Measurements from ENCODE around the gene TRIM21. TPM values are rescaled to one million over a fixed set of nuclear protein-coding genes. Genes with fewer than 3 reads are reported as not detected.

The TRIM21 gene
- total RNA-seq, 1 donor from 2014 or later, result 9.7 TPM

GRCh38 chr11:4385978-4386740 lies 7.3 kb downstream of the TRIM21 start:
- Histone ChIP-seq H2AFZ (replicated peaks) (no peak overlapping the region), H3K36me3 (no peaks in the 10 kb centered on the region), H3K4me1 (no peaks in the 10 kb centered on the region), H3K9me3 (ENCODE audit: low read depth) (no peaks in the 10 kb centered on the region), H3K4me2 (no peak overlapping the region), H3K27me3 (no peaks in the 10 kb centered on the region), H3K27ac (no peak overlapping the region), H3F3A (ENCODE audit: low read depth) (no peaks in the 10 kb centered on the region), H3K4me3 (no peak overlapping the region), H4K20me1 (ENCODE audit: low read depth) (no peaks in the 10 kb centered on the region), H3K79me2 (ENCODE audit: low read depth) (no peaks in the 10 kb centered on the region), H3K9ac (no peak overlapping the region)
- no peaks in the 10 kb centered on the region for H3K27me3 Mint-ChIP-seq (ENCODE audit: insufficient read depth, low read depth)
- no peak overlapping the region for H3K4me3 Mint-ChIP-seq
- H3K4me1 Mint-ChIP-seq, result no peaks in the 10 kb centered on the region
- H3K27ac Mint-ChIP-seq, result no peak overlapping the region
- DNase-seq (ENCODE audit: low spot score), result no peak
- H3K9me3 Mint-ChIP-seq, result no peaks in the 10 kb centered on the region
- no peak for TF ChIP-seq EZH2 (IDR thresholded peaks at IDR 0.05)
- TF ChIP-seq, protein P1, sequence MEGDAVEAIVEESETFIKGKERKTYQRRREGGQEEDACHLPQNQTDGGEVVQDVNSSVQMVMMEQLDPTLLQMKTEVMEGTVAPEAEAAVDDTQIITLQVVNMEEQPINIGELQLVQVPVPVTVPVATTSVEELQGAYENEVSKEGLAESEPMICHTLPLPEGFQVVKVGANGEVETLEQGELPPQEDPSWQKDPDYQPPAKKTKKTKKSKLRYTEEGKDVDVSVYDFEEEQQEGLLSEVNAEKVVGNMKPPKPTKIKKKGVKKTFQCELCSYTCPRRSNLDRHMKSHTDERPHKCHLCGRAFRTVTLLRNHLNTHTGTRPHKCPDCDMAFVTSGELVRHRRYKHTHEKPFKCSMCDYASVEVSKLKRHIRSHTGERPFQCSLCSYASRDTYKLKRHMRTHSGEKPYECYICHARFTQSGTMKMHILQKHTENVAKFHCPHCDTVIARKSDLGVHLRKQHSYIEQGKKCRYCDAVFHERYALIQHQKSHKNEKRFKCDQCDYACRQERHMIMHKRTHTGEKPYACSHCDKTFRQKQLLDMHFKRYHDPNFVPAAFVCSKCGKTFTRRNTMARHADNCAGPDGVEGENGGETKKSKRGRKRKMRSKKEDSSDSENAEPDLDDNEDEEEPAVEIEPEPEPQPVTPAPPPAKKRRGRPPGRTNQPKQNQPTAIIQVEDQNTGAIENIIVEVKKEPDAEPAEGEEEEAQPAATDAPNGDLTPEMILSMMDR (IDR thresholded peaks at IDR 0.05), result no peak
- TF ChIP-seq EZH2phosphoT487 (IDR thresholded peaks at IDR 0.05), result no peak
- peaks cover 23% of the 10 kb centered on the region for H3K36me3 Mint-ChIP-seq

DNA sequence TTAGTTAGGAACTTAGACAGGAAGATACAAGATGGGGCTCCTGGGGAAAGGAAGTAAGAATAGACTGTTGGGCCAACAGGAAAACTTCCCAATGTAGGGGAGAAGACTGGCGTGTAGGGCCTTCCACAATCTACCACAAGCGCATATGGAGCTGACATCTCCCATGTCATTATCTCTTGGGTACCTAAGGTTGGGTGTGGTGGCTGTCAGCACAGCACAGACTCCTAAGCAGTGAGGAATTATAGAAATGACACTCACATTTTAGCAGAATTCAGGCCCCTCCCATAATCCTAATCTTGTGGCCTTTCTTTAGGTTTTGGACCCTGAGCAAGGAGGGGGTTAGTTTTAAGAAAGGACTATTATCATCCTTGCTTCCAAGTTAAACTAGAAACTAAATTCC lies 11.6 kb downstream of the TRIM21 start:
- H3K4me3 ChIP-seq, result no peak overlapping the region
- H3K27ac ChIP-seq, result no peak overlapping the region
- TF ChIP-seq EZH2 (IDR thresholded peaks at IDR 0.05) (no peak), EZH2phosphoT487 (IDR thresholded peaks at IDR 0.05) (no peak)
- TF ChIP-seq, protein P1 (IDR thresholded peaks at IDR 0.05), result no peak
- no peaks in the 10 kb centered on the region for H4K20me1 ChIP-seq (ENCODE audit: low read depth)
- H3K9me3 ChIP-seq (ENCODE audit: low read depth), result no peaks in the 10 kb centered on the region
- H3K4me2 ChIP-seq, result no peak overlapping the region
- H3K36me3 ChIP-seq, result no peaks in the 10 kb centered on the region
- H3K27me3 ChIP-seq, result no peaks in the 10 kb centered on the region
- Mint-ChIP-seq H3K4me1 (no peaks in the 10 kb centered on the region), H3K27ac (no peak overlapping the region), H3K36me3 (peaks cover 14% of the 10 kb centered on the region), H3K4me3 (no peak overlapping the region), H3K27me3 (ENCODE audit: insufficient read depth, low read depth) (no peaks in the 10 kb centered on the region), H3K9me3 (no peaks in the 10 kb centered on the region)
- H2AFZ ChIP-seq (replicated peaks), result no peak overlapping the region
- H3K4me1 ChIP-seq, result no peaks in the 10 kb centered on the region
- H3F3A ChIP-seq (ENCODE audit: low read depth), result no peaks in the 10 kb centered on the region
- DNase-seq (ENCODE audit: low spot score), result no peak
- no peaks in the 10 kb centered on the region for H3K79me2 ChIP-seq (ENCODE audit: low read depth)
- H3K9ac ChIP-seq, result no peak overlapping the region

GRCh38 chr11:4375431-4376140 lies 17.9 kb downstream of the TRIM21 start:
- Histone ChIP-seq H3K36me3 (no peaks in the 10 kb centered on the region), H3K79me2 (ENCODE audit: low read depth) (no peaks in the 10 kb centered on the region), H3K9ac (no peak overlapping the region), H3K4me1 (no peaks in the 10 kb centered on the region), H4K20me1 (ENCODE audit: low read depth) (no peaks in the 10 kb centered on the region), H3K4me3 (no peak overlapping the region), H3K4me2 (no peak overlapping the region), H3K27me3 (no peaks in the 10 kb centered on the region), H3F3A (ENCODE audit: low read depth) (no peaks in the 10 kb centered on the region), H2AFZ (replicated peaks) (no peak overlapping the region), H3K27ac (no peak overlapping the region), H3K9me3 (ENCODE audit: low read depth) (no peaks in the 10 kb centered on the region)
- H3K9me3 Mint-ChIP-seq, result no peaks in the 10 kb centered on the region
- H3K4me1 Mint-ChIP-seq, result no peaks in the 10 kb centered on the region
- H3K4me3 Mint-ChIP-seq, result no peak overlapping the region
- TF ChIP-seq EZH2 (IDR thresholded peaks at IDR 0.05) (no peak), EZH2phosphoT487 (IDR thresholded peaks at IDR 0.05) (no peak)
- TF ChIP-seq, protein P1 (IDR thresholded peaks at IDR 0.05), result no peak
- no peaks in the 10 kb centered on the region for H3K27me3 Mint-ChIP-seq (ENCODE audit: insufficient read depth, low read depth)
- H3K36me3 Mint-ChIP-seq, result no peaks in the 10 kb centered on the region
- no peak overlapping the region for H3K27ac Mint-ChIP-seq
- DNase-seq (ENCODE audit: low spot score), result no peak

All from neural progenitor cell (in vitro differentiated cells).